ENCODE results near the gene VAX1.
A peak's percentile ranks its signal among the peaks of the same experiment; 100 is the strongest.

Gene VAX1

GRCh38 chr10:117170244-117170643, 32.2 kb upstream of the VAX1 start:
- Histone ChIP-seq H3K4me3 (ENCODE audit: low read length in 2 of 2) (no peak overlapping the region), H3K27me3 (ENCODE audit: control insufficient read depth in 1 of 2, insufficient read depth in 2 of 2, low read length in 2 of 2) (peaks cover 69 to 74% of the 10 kb centered on the region in 2 donors), H3K36me3 (ENCODE audit: control insufficient read depth in 2 of 2, insufficient read depth in 2 of 2, low read length in 2 of 2) (no peaks in the 10 kb centered on the region), H3K4me1 (ENCODE audit: control insufficient read depth, insufficient read depth, low read length) (peaks cover 23% of the 10 kb centered on the region), H3K27ac (ENCODE audit: low read length) (no peak overlapping the region), H3K9ac (ENCODE audit: low read length in 2 of 2) (no peak overlapping the region), H3K9me3 (ENCODE audit: control insufficient read depth in 2 of 2, low read length in 2 of 2) (no peaks in the 10 kb centered on the region)

DNA sequence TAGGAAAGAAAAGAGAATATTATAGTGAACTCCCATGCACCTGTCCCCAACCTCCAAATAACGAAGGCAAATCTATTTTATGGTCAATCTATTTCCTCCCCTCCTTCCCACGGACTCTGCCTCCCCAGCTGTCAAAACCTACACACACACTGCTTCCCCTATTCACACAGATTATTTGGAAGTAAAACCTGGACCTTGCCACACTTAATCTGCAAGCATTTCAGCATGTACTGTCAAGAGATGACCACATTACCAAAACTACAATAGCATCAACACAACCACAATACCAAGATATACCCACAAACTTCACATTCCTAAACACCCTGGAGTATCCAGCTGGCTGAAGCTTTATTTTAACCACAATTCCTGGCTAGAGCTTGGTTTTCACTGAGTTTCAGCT, 31.4 kb upstream of the VAX1 start:
- Histone ChIP-seq H3K27ac (ENCODE audit: low read length) (no peak overlapping the region), H3K4me1 (ENCODE audit: control insufficient read depth, insufficient read depth, low read length) (peaks cover 19% of the 10 kb centered on the region)

GRCh38 chr10:117168729-117169128, 30.7 kb upstream of the VAX1 start:
- Histone ChIP-seq H3K9ac (ENCODE audit: low read length in 2 of 2) (no peak overlapping the region), H3K4me1 (ENCODE audit: control insufficient read depth, insufficient read depth, low read length) (peaks cover 19% of the 10 kb centered on the region), H3K36me3 (ENCODE audit: control insufficient read depth in 2 of 2, insufficient read depth in 2 of 2, low read length in 2 of 2) (no peaks in the 10 kb centered on the region), H3K9me3 (ENCODE audit: control insufficient read depth in 2 of 2, low read length in 2 of 2) (no peaks in the 10 kb centered on the region), H3K27ac (ENCODE audit: low read length) (no peak overlapping the region), H3K27me3 (ENCODE audit: control insufficient read depth in 1 of 2, insufficient read depth in 2 of 2, low read length in 2 of 2) (peaks cover 79 to 82% of the 10 kb centered on the region in 2 donors), H3K4me3 (ENCODE audit: low read length in 2 of 2) (no peak overlapping the region)

More for the DNA sequence above, 31.4 kb upstream of the VAX1 start:
- Histone ChIP-seq H3K4me3 (ENCODE audit: low read length in 2 of 2) (no peak overlapping the region), H3K36me3 (ENCODE audit: control insufficient read depth in 2 of 2, insufficient read depth in 2 of 2, low read length in 2 of 2) (no peaks in the 10 kb centered on the region), H3K9me3 (ENCODE audit: control insufficient read depth in 2 of 2, low read length in 2 of 2) (no peaks in the 10 kb centered on the region), H3K27me3 (ENCODE audit: control insufficient read depth in 1 of 2, insufficient read depth in 2 of 2, low read length in 2 of 2) (peaks cover 76 to 78% of the 10 kb centered on the region in 2 donors), H3K9ac (ENCODE audit: low read length in 2 of 2) (no peak overlapping the region)

GRCh38 chr10:117167789-117168674, 30.0 kb upstream of the VAX1 start:
- no peak overlapping the region for H3K9ac ChIP-seq (ENCODE audit: low read length in 2 of 2)
- H3K4me3 ChIP-seq (ENCODE audit: low read length in 2 of 2): peak overlapping the region in 1 of 2 donors; percentile 57

GRCh38 chr10:117167346-117167788, 29.3 kb upstream of the VAX1 start:
- peaks cover 29% of the 10 kb centered on the region for H3K4me1 ChIP-seq (ENCODE audit: control insufficient read depth, insufficient read depth, low read length)
- no peak overlapping the region for H3K27ac ChIP-seq (ENCODE audit: low read length)
- H3K9ac ChIP-seq (ENCODE audit: low read length in 2 of 2): no peak overlapping the region
- H3K36me3 ChIP-seq (ENCODE audit: control insufficient read depth in 2 of 2, insufficient read depth in 2 of 2, low read length in 2 of 2): no peaks in the 10 kb centered on the region
- no peak overlapping the region for H3K4me3 ChIP-seq (ENCODE audit: low read length in 2 of 2)
- peaks cover 82 to 83% of the 10 kb centered on the region in 2 donors for H3K27me3 ChIP-seq (ENCODE audit: control insufficient read depth in 1 of 2, insufficient read depth in 2 of 2, low read length in 2 of 2)
- H3K9me3 ChIP-seq (ENCODE audit: control insufficient read depth in 2 of 2, low read length in 2 of 2): no peaks in the 10 kb centered on the region

More at GRCh38 chr10:117167789-117168674, 30.0 kb upstream of the VAX1 start:
- Histone ChIP-seq H3K36me3 (ENCODE audit: control insufficient read depth in 2 of 2, insufficient read depth in 2 of 2, low read length in 2 of 2) (no peaks in the 10 kb centered on the region), H3K9me3 (ENCODE audit: control insufficient read depth in 2 of 2, low read length in 2 of 2) (no peaks in the 10 kb centered on the region), H3K27me3 (ENCODE audit: control insufficient read depth in 1 of 2, insufficient read depth in 2 of 2, low read length in 2 of 2) (peaks cover 79 to 82% of the 10 kb centered on the region in 2 donors), H3K4me1 (ENCODE audit: control insufficient read depth, insufficient read depth, low read length) (peaks cover 26% of the 10 kb centered on the region), H3K27ac (ENCODE audit: low read length) (no peak overlapping the region)

- H3K9me3 ChIP-seq (ENCODE audit: control insufficient read depth in 2 of 2, low read length in 2 of 2): peaks cover 0 to under 1% of the 10 kb centered on the region in 2 donors
- no peak overlapping the region for H3K27ac ChIP-seq (ENCODE audit: low read length)
- no peak overlapping the region for H3K4me3 ChIP-seq (ENCODE audit: low read length in 2 of 2)
- no peak overlapping the region for H3K9ac ChIP-seq (ENCODE audit: low read length in 2 of 2)
- peaks cover 29% of the 10 kb centered on the region for H3K4me1 ChIP-seq (ENCODE audit: control insufficient read depth, insufficient read depth, low read length)
- peaks cover 80 to 85% of the 10 kb centered on the region in 2 donors for H3K27me3 ChIP-seq (ENCODE audit: control insufficient read depth in 1 of 2, insufficient read depth in 2 of 2, low read length in 2 of 2)
- H3K36me3 ChIP-seq (ENCODE audit: control insufficient read depth in 2 of 2, insufficient read depth in 2 of 2, low read length in 2 of 2): no peaks in the 10 kb centered on the region
These were observed 28.6 kb upstream of the VAX1 start for GRCh38 chr10:117166418-117167345.

GRCh38 chr10:117165538-117166417, 27.7 kb upstream of the VAX1 start:
- H3K9ac ChIP-seq (ENCODE audit: low read length in 2 of 2): no peak overlapping the region
- H3K36me3 ChIP-seq (ENCODE audit: control insufficient read depth in 2 of 2, insufficient read depth in 2 of 2, low read length in 2 of 2): no peaks in the 10 kb centered on the region
- H3K27me3 ChIP-seq (ENCODE audit: control insufficient read depth in 1 of 2, insufficient read depth in 2 of 2, low read length in 2 of 2): peaks cover 82 to 92% of the 10 kb centered on the region in 2 donors
- peaks cover 29% of the 10 kb centered on the region for H3K4me1 ChIP-seq (ENCODE audit: control insufficient read depth, insufficient read depth, low read length)
- H3K27ac ChIP-seq (ENCODE audit: low read length): no peak overlapping the region
- peaks cover 0 to 3% of the 10 kb centered on the region in 2 donors for H3K9me3 ChIP-seq (ENCODE audit: control insufficient read depth in 2 of 2, low read length in 2 of 2)
- peak overlapping the region; percentile 53 to 64 for H3K4me3 ChIP-seq (ENCODE audit: low read length in 2 of 2)

- H3K9me3 ChIP-seq (ENCODE audit: control insufficient read depth in 2 of 2, low read length in 2 of 2): peaks cover 0 to 3% of the 10 kb centered on the region in 2 donors
- peaks cover 29% of the 10 kb centered on the region for H3K4me1 ChIP-seq (ENCODE audit: control insufficient read depth, insufficient read depth, low read length)
- H3K4me3 ChIP-seq (ENCODE audit: low read length in 2 of 2): peak overlapping the region; percentile 53 to 64
- H3K27me3 ChIP-seq (ENCODE audit: control insufficient read depth in 1 of 2, insufficient read depth in 2 of 2, low read length in 2 of 2): peaks cover 83 to 96% of the 10 kb centered on the region in 2 donors
- H3K9ac ChIP-seq (ENCODE audit: low read length in 2 of 2): no peak overlapping the region
- no peak overlapping the region for H3K27ac ChIP-seq (ENCODE audit: low read length)
- H3K36me3 ChIP-seq (ENCODE audit: control insufficient read depth in 2 of 2, insufficient read depth in 2 of 2, low read length in 2 of 2): no peaks in the 10 kb centered on the region
These were observed 26.8 kb upstream of the VAX1 start for GRCh38 chr10:117164592-117165537.

DNA sequence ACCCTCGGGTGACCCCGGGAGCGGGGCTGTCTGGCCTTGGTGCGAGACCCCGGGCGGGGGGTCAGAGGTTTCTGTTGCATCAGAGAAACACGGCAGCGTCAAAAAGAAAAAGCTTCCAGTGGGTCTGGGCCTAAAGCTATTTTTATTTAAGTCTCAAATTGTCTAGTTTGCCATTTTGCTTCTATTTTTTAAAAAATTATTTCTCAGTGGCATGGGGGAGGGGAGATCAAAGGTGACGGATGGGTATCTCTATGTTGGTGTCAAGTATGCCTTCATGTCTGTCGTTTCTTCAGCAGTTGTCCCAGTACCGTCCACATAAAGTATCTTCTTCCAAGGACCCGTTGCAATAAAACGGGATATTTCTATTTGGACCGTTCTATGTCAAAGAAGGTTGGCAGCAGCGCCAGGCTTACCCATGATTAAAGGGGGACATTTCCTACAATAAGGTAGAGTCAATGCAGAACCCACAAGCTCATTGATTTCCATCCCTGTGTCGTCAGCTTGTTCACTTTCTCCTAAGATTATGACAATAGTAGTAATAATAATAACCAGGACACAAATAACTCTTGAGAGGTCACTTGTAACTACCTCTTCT, 26.0 kb upstream of the VAX1 start:
- H3K36me3 ChIP-seq (ENCODE audit: control insufficient read depth in 2 of 2, insufficient read depth in 2 of 2, low read length in 2 of 2): no peaks in the 10 kb centered on the region
- peaks cover 85 to 98% of the 10 kb centered on the region in 2 donors for H3K27me3 ChIP-seq (ENCODE audit: control insufficient read depth in 1 of 2, insufficient read depth in 2 of 2, low read length in 2 of 2)
- H3K4me3 ChIP-seq (ENCODE audit: low read length in 2 of 2): no peak overlapping the region
- no peak overlapping the region for H3K27ac ChIP-seq (ENCODE audit: low read length)
- H3K4me1 ChIP-seq (ENCODE audit: control insufficient read depth, insufficient read depth, low read length): peaks cover 29% of the 10 kb centered on the region
- peaks cover 0 to 7% of the 10 kb centered on the region in 2 donors for H3K9me3 ChIP-seq (ENCODE audit: control insufficient read depth in 2 of 2, low read length in 2 of 2)
- H3K9ac ChIP-seq (ENCODE audit: low read length in 2 of 2): no peak overlapping the region

Measured in stomach smooth muscle (tissue), 2 donors.